ENCODE results near the gene EFNA5.

- no peak for TF ChIP-seq CTCF (conservative IDR thresholded peaks at IDR 0.05)
- no peak for TF ChIP-seq EZH2 (IDR thresholded peaks at IDR 0.05; ENCODE audit: low read depth)
These were observed 192.6 kb downstream of the EFNA5 start for GRCh38 chr5:107478068-107478641.

Data from PC-9 (cell line).